ENCODE data around the gene TGFBR3. TPM values are rescaled to one million over a fixed set of nuclear protein-coding genes. Genes with fewer than 3 reads are reported as not detected.

The TGFBR3 gene
- total and polyA plus RNA-seq, 9 of the 15 experiments (the other 6 are each of a cell fraction or from before 2014, with no cell fraction given) = 3.6 to 32.4 (median 15.6) TPM

GRCh38 chr1:91706140-91706957 is 179.6 kb downstream of the TGFBR3 start (continued):
- TF ChIP-seq, protein P1, sequence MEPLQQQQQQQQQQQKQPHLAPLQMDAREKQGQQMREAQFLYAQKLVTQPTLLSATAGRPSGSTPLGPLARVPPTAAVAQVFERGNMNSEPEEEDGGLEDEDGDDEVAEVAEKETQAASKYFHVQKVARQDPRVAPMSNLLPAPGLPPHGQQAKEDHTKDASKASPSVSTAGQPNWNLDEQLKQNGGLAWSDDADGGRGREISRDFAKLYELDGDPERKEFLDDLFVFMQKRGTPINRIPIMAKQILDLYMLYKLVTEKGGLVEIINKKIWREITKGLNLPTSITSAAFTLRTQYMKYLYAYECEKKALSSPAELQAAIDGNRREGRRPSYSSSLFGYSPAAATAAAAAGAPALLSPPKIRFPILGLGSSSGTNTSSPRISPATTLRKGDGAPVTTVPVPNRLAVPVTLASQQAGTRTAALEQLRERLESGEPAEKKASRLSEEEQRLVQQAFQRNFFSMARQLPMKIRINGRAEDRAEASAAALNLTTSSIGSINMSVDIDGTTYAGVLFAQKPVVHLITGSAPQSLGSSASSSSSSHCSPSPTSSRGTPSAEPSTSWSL (CRISPR knock-in tag; IDR thresholded peaks at IDR 0.05; ENCODE audit: borderline replicate concordance) = no peak
- TF ChIP-seq MXD1 (CRISPR knock-in tag; IDR thresholded peaks at IDR 0.05; ENCODE audit: borderline replicate concordance, poor library complexity, severe bottlenecking) = no peak
- TF ChIP-seq, protein P2, sequence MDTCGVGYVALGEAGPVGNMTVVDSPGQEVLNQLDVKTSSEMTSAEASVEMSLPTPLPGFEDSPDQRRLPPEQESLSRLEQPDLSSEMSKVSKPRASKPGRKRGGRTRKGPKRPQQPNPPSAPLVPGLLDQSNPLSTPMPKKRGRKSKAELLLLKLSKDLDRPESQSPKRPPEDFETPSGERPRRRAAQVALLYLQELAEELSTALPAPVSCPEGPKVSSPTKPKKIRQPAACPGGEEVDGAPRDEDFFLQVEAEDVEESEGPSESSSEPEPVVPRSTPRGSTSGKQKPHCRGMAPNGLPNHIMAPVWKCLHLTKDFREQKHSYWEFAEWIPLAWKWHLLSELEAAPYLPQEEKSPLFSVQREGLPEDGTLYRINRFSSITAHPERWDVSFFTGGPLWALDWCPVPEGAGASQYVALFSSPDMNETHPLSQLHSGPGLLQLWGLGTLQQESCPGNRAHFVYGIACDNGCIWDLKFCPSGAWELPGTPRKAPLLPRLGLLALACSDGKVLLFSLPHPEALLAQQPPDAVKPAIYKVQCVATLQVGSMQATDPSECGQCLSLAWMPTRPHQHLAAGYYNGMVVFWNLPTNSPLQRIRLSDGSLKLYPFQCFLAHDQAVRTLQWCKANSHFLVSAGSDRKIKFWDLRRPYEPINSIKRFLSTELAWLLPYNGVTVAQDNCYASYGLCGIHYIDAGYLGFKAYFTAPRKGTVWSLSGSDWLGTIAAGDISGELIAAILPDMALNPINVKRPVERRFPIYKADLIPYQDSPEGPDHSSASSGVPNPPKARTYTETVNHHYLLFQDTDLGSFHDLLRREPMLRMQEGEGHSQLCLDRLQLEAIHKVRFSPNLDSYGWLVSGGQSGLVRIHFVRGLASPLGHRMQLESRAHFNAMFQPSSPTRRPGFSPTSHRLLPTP (IDR thresholded peaks at IDR 0.05; ENCODE audit: borderline replicate concordance, extremely low read depth, insufficient read length) = no peak
- no peak for TF ChIP-seq PPARD (CRISPR knock-in tag; IDR thresholded peaks at IDR 0.05)
- no peak for TF ChIP-seq HMGN3 (IDR thresholded peaks at IDR 0.05; ENCODE audit: borderline replicate concordance, extremely low read depth, insufficient read length, low read depth, low read length)
- TF ChIP-seq JUNB (CRISPR knock-in tag; conservative IDR thresholded peaks at IDR 0.05) = no peak
- TF ChIP-seq PHF20 (IDR thresholded peaks at IDR 0.05; ENCODE audit: partially characterized antibody) = no peak
- no peak for TF ChIP-seq ZBTB8A (IDR thresholded peaks at IDR 0.05; ENCODE audit: partially characterized antibody)
- no peak for TF ChIP-seq NR2C2 (CRISPR knock-in tag; IDR thresholded peaks at IDR 0.05)
- TF ChIP-seq NR2C2 (tag; IDR thresholded peaks at IDR 0.05) = peak; percentile 92
- TF ChIP-seq PCBP2 (IDR thresholded peaks at IDR 0.05; ENCODE audit: low read depth, low read length, poor library complexity, severe bottlenecking) = no peak
- no peak for TF ChIP-seq BDP1 (IDR thresholded peaks at IDR 0.05; ENCODE audit: insufficient read depth, insufficient read length)
- TF ChIP-seq ZNF431 (CRISPR knock-in tag; IDR thresholded peaks at IDR 0.05) = no peak
- no peak for TF ChIP-seq NFATC3 (IDR thresholded peaks at IDR 0.05)
- TF ChIP-seq, protein P3, sequence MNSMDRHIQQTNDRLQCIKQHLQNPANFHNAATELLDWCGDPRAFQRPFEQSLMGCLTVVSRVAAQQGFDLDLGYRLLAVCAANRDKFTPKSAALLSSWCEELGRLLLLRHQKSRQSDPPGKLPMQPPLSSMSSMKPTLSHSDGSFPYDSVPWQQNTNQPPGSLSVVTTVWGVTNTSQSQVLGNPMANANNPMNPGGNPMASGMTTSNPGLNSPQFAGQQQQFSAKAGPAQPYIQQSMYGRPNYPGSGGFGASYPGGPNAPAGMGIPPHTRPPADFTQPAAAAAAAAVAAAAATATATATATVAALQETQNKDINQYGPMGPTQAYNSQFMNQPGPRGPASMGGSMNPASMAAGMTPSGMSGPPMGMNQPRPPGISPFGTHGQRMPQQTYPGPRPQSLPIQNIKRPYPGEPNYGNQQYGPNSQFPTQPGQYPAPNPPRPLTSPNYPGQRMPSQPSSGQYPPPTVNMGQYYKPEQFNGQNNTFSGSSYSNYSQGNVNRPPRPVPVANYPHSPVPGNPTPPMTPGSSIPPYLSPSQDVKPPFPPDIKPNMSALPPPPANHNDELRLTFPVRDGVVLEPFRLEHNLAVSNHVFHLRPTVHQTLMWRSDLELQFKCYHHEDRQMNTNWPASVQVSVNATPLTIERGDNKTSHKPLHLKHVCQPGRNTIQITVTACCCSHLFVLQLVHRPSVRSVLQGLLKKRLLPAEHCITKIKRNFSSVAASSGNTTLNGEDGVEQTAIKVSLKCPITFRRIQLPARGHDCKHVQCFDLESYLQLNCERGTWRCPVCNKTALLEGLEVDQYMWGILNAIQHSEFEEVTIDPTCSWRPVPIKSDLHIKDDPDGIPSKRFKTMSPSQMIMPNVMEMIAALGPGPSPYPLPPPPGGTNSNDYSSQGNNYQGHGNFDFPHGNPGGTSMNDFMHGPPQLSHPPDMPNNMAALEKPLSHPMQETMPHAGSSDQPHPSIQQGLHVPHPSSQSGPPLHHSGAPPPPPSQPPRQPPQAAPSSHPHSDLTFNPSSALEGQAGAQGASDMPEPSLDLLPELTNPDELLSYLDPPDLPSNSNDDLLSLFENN (IDR thresholded peaks at IDR 0.05; ENCODE audit: low read depth in 2 of 2, low read length in 2 of 2) = no peak
- TF ChIP-seq ZNF785 (CRISPR knock-in tag; IDR thresholded peaks at IDR 0.05) = no peak
- TF ChIP-seq FOXK2 (conservative IDR thresholded peaks at IDR 0.05 in 1 of 2, IDR thresholded peaks at IDR 0.05 in 1 of 2; ENCODE audit: low read depth in 2 of 2) = peak; percentile 66 to 82; a peak in 1 of 4 replicates
- no peak for TF ChIP-seq RBM39 (optimal IDR thresholded peaks at IDR 0.05; ENCODE audit: low read depth, low read length)
- TF ChIP-seq ZFPM2 (CRISPR knock-in tag; IDR thresholded peaks at IDR 0.05) = no peak
